Keratinocyte (primary cell): ENCODE results near the gene DPYD. TPM values are rescaled to one million over a fixed set of nuclear protein-coding genes. Genes with fewer than 3 reads are reported as not detected.

Source experiments
- DNase-seq: peaks from one replicate; pipeline ENCODE4 v3.0.0-alpha.2; 2011; ENCODE audit warnings: low read depth, missing footprints, low spot score
- FAIRE-seq: peaks from 2 replicates; lab custom pipeline; 2011; peaks lifted over from hg19 to GRCh38; lab: Jason Lieb, UNC
- H2AFZ ChIP-seq: 2 replicates; pipeline ENCODE4 v1.6.0; 2012; ENCODE audit warnings: low read length, control low read depth, inconsistent platforms; ENCODE audit not compliant: control insufficient read depth
- H3K27ac ChIP-seq: 2 replicates; pipeline ENCODE4 v1.5.1; 2011; ENCODE audit warnings: low read length; ENCODE audit not compliant: control insufficient read depth, insufficient read depth
- H3K27me3 ChIP-seq: 3 replicates; pipeline ENCODE4 v1.6.0; 2011; ENCODE audit warnings: low read length; ENCODE audit not compliant: control insufficient read depth, insufficient read depth; ENCODE audit errors: extremely low read depth
- H3K36me3 ChIP-seq, 2 experiments: 2 replicates in 1 of 2; 3 replicates in 1 of 2; pipeline ENCODE4 v1.5.1; 2011; ENCODE audit warnings: low read length in 2 of 2, mild to moderate bottlenecking in 1 of 2; ENCODE audit not compliant: control insufficient read depth in 2 of 2, insufficient read depth in 2 of 2; ENCODE audit errors: extremely low read depth in 1 of 2
- H3K4me1 ChIP-seq: 3 replicates; pipeline ENCODE4 v1.5.1; 2011; ENCODE audit warnings: low read length; ENCODE audit not compliant: control insufficient read depth, insufficient read depth; ENCODE audit errors: extremely low read depth
- H3K4me2 ChIP-seq: 3 replicates; pipeline ENCODE4 v1.6.0; 2011; ENCODE audit warnings: low read depth, low read length; ENCODE audit not compliant: control insufficient read depth, insufficient read depth; ENCODE audit errors: extremely low read depth
- H3K4me3 ChIP-seq, 3 experiments: fragments of 200-600 bp in 1 of 3; sonication (generic) in 1 of 3; 2 replicates in 2 of 3; 3 replicates in 1 of 3; pipeline ENCODE4 v1.5.1; 2011 to 2016; ENCODE audit warnings: low read length in 3 of 3, mild to moderate bottlenecking in 3 of 3, control low read depth in 2 of 3, inconsistent platforms in 1 of 3, low read depth in 1 of 3, mixed read lengths in 1 of 3, mixed run types in 1 of 3, moderate library complexity in 1 of 3; ENCODE audit not compliant: control insufficient read depth in 2 of 3, insufficient read depth in 2 of 3; ENCODE audit errors: extremely low read depth in 1 of 3
- H3K79me2 ChIP-seq: 2 replicates; pipeline ENCODE4 v1.6.0; 2012; ENCODE audit warnings: low read length; ENCODE audit not compliant: control insufficient read depth, insufficient read depth
- H3K9ac ChIP-seq: 3 replicates; pipeline ENCODE4 v1.6.0; 2011; ENCODE audit warnings: low read length; ENCODE audit not compliant: control insufficient read depth, insufficient read depth; ENCODE audit errors: extremely low read depth
- H3K9me1 ChIP-seq: 3 replicates; pipeline ENCODE4 v1.6.0; 2011; ENCODE audit warnings: low read length; ENCODE audit not compliant: control insufficient read depth, insufficient read depth; ENCODE audit errors: extremely low read depth
- H3K9me3 ChIP-seq: 2 replicates; pipeline ENCODE4 v1.5.1; 2012; ENCODE audit warnings: low read depth, low read length; ENCODE audit not compliant: control insufficient read depth
- H4K20me1 ChIP-seq: 3 replicates; pipeline ENCODE4 v1.6.0; 2011; ENCODE audit warnings: low read length; ENCODE audit not compliant: control insufficient read depth, insufficient read depth; ENCODE audit errors: extremely low read depth
- CTCF ChIP-seq, 3 experiments: IDR thresholded peaks in 1 of 3; conservative IDR thresholded peaks in 1 of 3; optimal IDR thresholded peaks in 1 of 3; 2 replicates in 2 of 3; 3 replicates in 1 of 3; pipeline versions ENCODE3 to v1.5.1; 2011; ENCODE audit warnings: low read length in 3 of 3, mild to moderate bottlenecking in 3 of 3, moderate library complexity in 2 of 3, control low read depth in 1 of 3, inconsistent platforms in 1 of 3; ENCODE audit not compliant: insufficient read depth in 2 of 3; ENCODE audit errors: extremely low read depth in 1 of 3
- EZH2 ChIP-seq: IDR thresholded peaks from one replicate; pipeline ENCODE4 v1.6.1; 2012; ENCODE audit warnings: inconsistent platforms, mild to moderate bottlenecking, low read length, moderate library complexity
- dilution Hi-C: fragments of 300-500 bp; cut with MboI; formaldehyde crosslinking; loops from one replicate; pipeline ENCODE4 v1.7.0; 2020; ENCODE audit warnings: low sequenced_read_pairs; ENCODE audit not compliant: extremely low pct_ligation_motif_present
- polyA plus RNA-seq, 5 experiments: library from polyadenylated mRNA; depleted of rRNA in 3 of 5; stranded (reverse) in 3 of 5; stranded (forward) in 1 of 5; unstranded in 1 of 5; fragments of >200 nt; gene quantifications; 1 replicate in 1 of 5; 2 replicates in 3 of 5; 3 replicates in 1 of 5; pipeline versions ENCODE4 v1.2.1 to v1.2.3, GENCODE V29; 2011 to 2012; ENCODE audit warnings: missing spikeins in 2 of 5, low read depth in 1 of 5, low replicate concordance in 1 of 5

DPYD gene
- polyA plus RNA-seq, 1 donor (not counting 4 experiments of a cell fraction or from before 2014, with no cell fraction given) = 1.9 TPM

GRCh38 chr1:97378596-97378995 lies 542.2 kb downstream of the DPYD start:
- Histone ChIP-seq H3K4me2 (no peak overlapping the region), H3K9me1 (no peaks in the 10 kb centered on the region), H4K20me1 (no peaks in the 10 kb centered on the region), H3K9me3 (no peaks in the 10 kb centered on the region), H3K36me3 (no peaks in the 10 kb centered on the region), H3K27me3 (no peaks in the 10 kb centered on the region), H3K9ac (no peak overlapping the region), H3K4me3 (no peak overlapping the region), H2AFZ (no peak overlapping the region), H3K4me1 (peaks cover 3% of the 10 kb centered on the region), H3K27ac (no peak overlapping the region), H3K79me2 (no peaks in the 10 kb centered on the region)
- no peak for DNase-seq
- FAIRE-seq = no peak
- no peak for TF ChIP-seq EZH2
- no peak for TF ChIP-seq CTCF (optimal IDR thresholded peaks at IDR 0.05 in 1 of 3, IDR thresholded peaks at IDR 0.05 in 1 of 3, conservative IDR thresholded peaks at IDR 0.05 in 1 of 3; ENCODE audit: extremely low read depth in 1 of 3, insufficient read depth in 2 of 3, low read length in 3 of 3)
- dilution Hi-C loops = no loop called here

GRCh38 chr1:97377432-97378034 lies 543.3 kb downstream of the DPYD start:
- Histone ChIP-seq H3K27me3 (no peaks in the 10 kb centered on the region), H2AFZ (no peak overlapping the region), H4K20me1 (no peaks in the 10 kb centered on the region), H3K36me3 (no peaks in the 10 kb centered on the region), H3K4me1 (peaks cover 3% of the 10 kb centered on the region), H3K27ac (no peak overlapping the region), H3K9ac (no peak overlapping the region), H3K79me2 (no peaks in the 10 kb centered on the region), H3K4me3 (no peak overlapping the region), H3K9me3 (no peaks in the 10 kb centered on the region), H3K9me1 (no peaks in the 10 kb centered on the region), H3K4me2 (no peak overlapping the region)
- dilution Hi-C loops = no loop called here
- TF ChIP-seq EZH2 = no peak
- FAIRE-seq (no peak), DNase-seq (no peak)

- no peak overlapping the region for H3K4me3 ChIP-seq
- no peak overlapping the region for H3K9ac ChIP-seq
- H3K27me3 ChIP-seq = no peaks in the 10 kb centered on the region
- no peak overlapping the region for H3K4me2 ChIP-seq
- no peak overlapping the region for H2AFZ ChIP-seq
- dilution Hi-C loops = no loop called here
- TF ChIP-seq CTCF (optimal IDR thresholded peaks at IDR 0.05 in 1 of 3, IDR thresholded peaks at IDR 0.05 in 1 of 3, conservative IDR thresholded peaks at IDR 0.05 in 1 of 3; ENCODE audit: extremely low read depth in 1 of 3, insufficient read depth in 2 of 3, low read length in 3 of 3) (no peak), EZH2 (no peak)
- H3K27ac ChIP-seq = no peak overlapping the region
- no peaks in the 10 kb centered on the region for H3K36me3 ChIP-seq
- FAIRE-seq = no peak
- no peaks in the 10 kb centered on the region for H3K9me3 ChIP-seq
- no peaks in the 10 kb centered on the region for H3K79me2 ChIP-seq
- no peaks in the 10 kb centered on the region for H3K9me1 ChIP-seq
- peaks cover 3% of the 10 kb centered on the region for H3K4me1 ChIP-seq
- no peaks in the 10 kb centered on the region for H4K20me1 ChIP-seq
- no peak for DNase-seq
Observed at GRCh38 chr1:97373000-97373399, 547.8 kb downstream of the DPYD start.
